GM12878 (cell line): ENCODE results near the gene SNX12. TPM values are rescaled to one million over a fixed set of nuclear protein-coding genes. Genes with fewer than 3 reads are reported as not detected.

Experiments used
- BACH1 ChIP-seq: fragments of 450-650 bp; IDR thresholded peaks from 2 replicates; pipeline ENCODE4 v1.6.1; 2017; ENCODE audit warnings: mild to moderate bottlenecking, borderline replicate concordance
- CBX5 ChIP-seq: sonication (generic); IDR thresholded peaks from 2 replicates; pipeline ENCODE4 v1.6.1; 2016; ENCODE audit warnings: low read depth, moderate library complexity, mild to moderate bottlenecking, inconsistent platforms
- CREB1 ChIP-seq: IDR thresholded peaks from 2 replicates; pipeline ENCODE4 v1.6.1; 2012; ENCODE audit warnings: low read depth, mild to moderate bottlenecking, inconsistent platforms
- EGR1 ChIP-seq, 2 experiments: IDR thresholded peaks; 1 replicate in 1 of 2; 2 replicates in 1 of 2; pipeline ENCODE4 v1.6.1; 2011 to 2012; ENCODE audit warnings: low read depth in 2 of 2, low read length in 2 of 2, borderline replicate concordance in 1 of 2, mild to moderate bottlenecking in 1 of 2, moderate library complexity in 1 of 2
- FOS ChIP-seq: IDR thresholded peaks from 3 replicates; pipeline ENCODE4 v1.6.1; 2011; ENCODE audit warnings: borderline replicate concordance; ENCODE audit not compliant: insufficient read length; ENCODE audit errors: extremely low read depth
- GATAD2B ChIP-seq: fragments of 450-650 bp; conservative IDR thresholded peaks from 2 replicates; pipeline ENCODE4 v1.6.1; 2017; ENCODE audit warnings: low read depth, mild to moderate bottlenecking, moderate library complexity
- KLF5 ChIP-seq: fragments of 450-650 bp; IDR thresholded peaks from 2 replicates; pipeline ENCODE4 v1.6.1; 2014; ENCODE audit warnings: mild to moderate bottlenecking; ENCODE audit not compliant: partially characterized antibody
- MTA2 ChIP-seq: fragments of 450-650 bp; IDR thresholded peaks from 2 replicates; pipeline ENCODE4 v1.6.1; 2016; ENCODE audit warnings: low read depth, mild to moderate bottlenecking, moderate library complexity
- MXI1 ChIP-seq: fragments of 150-350 bp; IDR thresholded peaks from 2 replicates; pipeline ENCODE4 v1.6.1; 2011; ENCODE audit warnings: low read depth, mild to moderate bottlenecking, inconsistent platforms, low read length, improper control_type of control experiment
- PML ChIP-seq: IDR thresholded peaks from 2 replicates; pipeline ENCODE4 v1.6.1; 2012; ENCODE audit warnings: low read length, inconsistent platforms
- RAD21 ChIP-seq: IDR thresholded peaks from 2 replicates; pipeline ENCODE4 v1.6.1; 2011; ENCODE audit warnings: mild to moderate bottlenecking, low read depth, low read length, moderate library complexity; ENCODE audit not compliant: insufficient read depth
- SIX5 ChIP-seq: IDR thresholded peaks from 2 replicates; pipeline ENCODE4 v1.6.1; 2011; ENCODE audit warnings: mild to moderate bottlenecking, low read depth, low read length, moderate library complexity; ENCODE audit not compliant: severe bottlenecking
- SMAD5 ChIP-seq: IDR thresholded peaks from 2 replicates; pipeline ENCODE4 v1.6.1; 2016; ENCODE audit warnings: antibody characterized with exemption, low read depth
- SMARCA5 ChIP-seq: fragments of 450-650 bp; IDR thresholded peaks from 2 replicates; pipeline ENCODE4 v1.6.1; 2017; ENCODE audit warnings: mild to moderate bottlenecking
- STAT1 ChIP-seq: fragments of 450-650 bp; conservative IDR thresholded peaks from 2 replicates; pipeline ENCODE4 v1.6.1; 2014; ENCODE audit warnings: antibody characterized with exemption, mild to moderate bottlenecking
- ZNF384 ChIP-seq: IDR thresholded peaks from 2 replicates; pipeline ENCODE4 v1.6.1; 2012; ENCODE audit warnings: low read depth, mild to moderate bottlenecking, low read length, improper control_type of control experiment, borderline replicate concordance
- polyA plus RNA-seq, 11 experiments: library from polyadenylated mRNA; depleted of rRNA in 4 of 11; unstranded in 6 of 11; stranded (reverse) in 5 of 11; fragments of >200 nt; fragmentation: Nextera tagmentation in 4 of 11; fragmentation: Illumina TruSeq in 1 of 11; extraction: Ambion mirVana in 4 of 11; extraction: Trizol in 1 of 11; gene quantifications; 1 replicate in 1 of 11; 2 replicates in 10 of 11; pipeline versions ENCODE4 v1.2.1 to v1.2.3, GENCODE V29; 2011 to 2016; ENCODE audit warnings: inconsistent platforms in 2 of 11, missing spikeins in 2 of 11, low read depth in 1 of 11
- total RNA-seq, 4 experiments: library from RNA; depleted of rRNA in 3 of 4; stranded (reverse); fragments of >200 nt in 3 of 4; fragmentation: Illumina TruSeq in 1 of 4; extraction: Trizol in 1 of 4; gene quantifications; 2 replicates each; pipeline versions ENCODE4 v1.2.1 to v1.2.3, GENCODE V29; 2013 to 2021
- TF ChIP-seq, protein P1 (sequence below): fragments of 450-650 bp; IDR thresholded peaks from 2 replicates; pipeline ENCODE4 v1.6.1; 2017; ENCODE audit warnings: mild to moderate bottlenecking, moderate library complexity
- TF ChIP-seq, protein P2 (sequence below): fragments of 450-650 bp; formaldehyde crosslinking; IDR thresholded peaks from 2 replicates; pipeline ENCODE4 v1.4.0; 2022; ENCODE audit warnings: mild to moderate bottlenecking, moderate library complexity
- TF ChIP-seq, protein P3 (sequence below): IDR thresholded peaks from 2 replicates; pipeline ENCODE4 v1.6.1; 2011; ENCODE audit warnings: low read depth, low read length, improper control_type of control experiment, borderline replicate concordance
- TF ChIP-seq, protein P4 (sequence below): IDR thresholded peaks from 2 replicates; pipeline ENCODE4 v1.6.1; 2011; ENCODE audit warnings: borderline replicate concordance, low read depth, mild to moderate bottlenecking, moderate library complexity, mixed read lengths, low read length; ENCODE audit not compliant: insufficient read depth; ENCODE audit errors: extremely low read length

The SNX12 gene
- total and polyA plus RNA-seq, 10 of the 15 experiments (the other 5 are each of a cell fraction or from before 2014, with no cell fraction given) = 4.4 to 50.4 (median 34.2) TPM

DNA sequence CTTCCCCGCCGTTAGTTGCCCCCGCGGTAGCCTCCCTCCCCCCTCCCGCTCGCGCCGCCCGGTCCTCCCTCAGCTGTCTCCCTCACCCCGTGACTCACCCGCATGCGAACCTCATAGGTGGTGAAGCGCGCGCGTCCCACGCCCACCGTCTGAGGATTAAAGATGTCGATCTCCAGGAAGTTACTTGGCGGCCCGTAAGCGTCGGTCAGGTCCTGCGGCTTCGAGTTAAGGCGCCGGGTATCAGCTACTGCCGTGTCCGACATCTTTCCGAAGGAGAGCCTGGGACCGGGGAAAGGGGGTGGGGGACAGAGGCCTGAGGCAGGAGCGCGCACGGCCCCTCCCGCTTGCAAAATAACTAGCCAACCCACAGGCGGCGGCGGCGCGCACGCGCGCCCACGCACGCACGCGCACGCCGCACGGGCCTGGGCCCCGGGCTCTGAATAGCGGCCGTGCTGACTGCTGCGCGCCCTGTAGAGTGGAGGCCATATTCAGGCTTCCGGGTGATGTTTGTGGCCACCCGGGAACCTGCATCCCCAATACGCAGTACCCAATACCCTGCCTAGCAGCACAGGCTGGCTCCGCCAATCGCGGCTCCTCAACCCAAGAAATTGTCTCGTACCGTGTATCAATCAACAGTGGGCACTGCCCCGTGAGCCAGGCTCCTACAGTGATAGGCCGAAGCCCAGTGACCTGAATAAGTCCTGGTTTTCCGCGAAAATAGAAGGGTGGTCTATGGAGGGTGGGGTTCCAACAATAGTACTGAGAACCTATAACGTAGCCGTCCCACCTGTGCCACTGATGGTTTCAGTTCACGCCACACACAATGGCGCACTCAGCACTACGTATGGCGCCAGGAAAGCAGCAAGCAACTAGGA is at the start of gene SNX12 (continued):
- TF ChIP-seq, protein P1, sequence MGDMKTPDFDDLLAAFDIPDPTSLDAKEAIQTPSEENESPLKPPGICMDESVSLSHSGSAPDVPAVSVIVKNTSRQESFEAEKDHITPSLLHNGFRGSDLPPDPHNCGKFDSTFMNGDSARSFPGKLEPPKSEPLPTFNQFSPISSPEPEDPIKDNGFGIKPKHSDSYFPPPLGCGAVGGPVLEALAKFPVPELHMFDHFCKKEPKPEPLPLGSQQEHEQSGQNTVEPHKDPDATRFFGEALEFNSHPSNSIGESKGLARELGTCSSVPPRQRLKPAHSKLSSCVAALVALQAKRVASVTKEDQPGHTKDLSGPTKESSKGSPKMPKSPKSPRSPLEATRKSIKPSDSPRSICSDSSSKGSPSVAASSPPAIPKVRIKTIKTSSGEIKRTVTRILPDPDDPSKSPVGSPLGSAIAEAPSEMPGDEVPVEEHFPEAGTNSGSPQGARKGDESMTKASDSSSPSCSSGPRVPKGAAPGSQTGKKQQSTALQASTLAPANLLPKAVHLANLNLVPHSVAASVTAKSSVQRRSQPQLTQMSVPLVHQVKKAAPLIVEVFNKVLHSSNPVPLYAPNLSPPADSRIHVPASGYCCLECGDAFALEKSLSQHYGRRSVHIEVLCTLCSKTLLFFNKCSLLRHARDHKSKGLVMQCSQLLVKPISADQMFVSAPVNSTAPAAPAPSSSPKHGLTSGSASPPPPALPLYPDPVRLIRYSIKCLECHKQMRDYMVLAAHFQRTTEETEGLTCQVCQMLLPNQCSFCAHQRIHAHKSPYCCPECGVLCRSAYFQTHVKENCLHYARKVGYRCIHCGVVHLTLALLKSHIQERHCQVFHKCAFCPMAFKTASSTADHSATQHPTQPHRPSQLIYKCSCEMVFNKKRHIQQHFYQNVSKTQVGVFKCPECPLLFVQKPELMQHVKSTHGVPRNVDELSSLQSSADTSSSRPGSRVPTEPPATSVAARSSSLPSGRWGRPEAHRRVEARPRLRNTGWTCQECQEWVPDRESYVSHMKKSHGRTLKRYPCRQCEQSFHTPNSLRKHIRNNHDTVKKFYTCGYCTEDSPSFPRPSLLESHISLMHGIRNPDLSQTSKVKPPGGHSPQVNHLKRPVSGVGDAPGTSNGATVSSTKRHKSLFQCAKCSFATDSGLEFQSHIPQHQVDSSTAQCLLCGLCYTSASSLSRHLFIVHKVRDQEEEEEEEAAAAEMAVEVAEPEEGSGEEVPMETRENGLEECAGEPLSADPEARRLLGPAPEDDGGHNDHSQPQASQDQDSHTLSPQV = peak; percentile 49; the same call in 1 of the 2 replicates
- TF ChIP-seq FOS = peak; percentile 87
- TF ChIP-seq SMAD5 = no peak
- TF ChIP-seq STAT1 = peak; percentile 67; the same call in 1 of the 2 replicates
- no peak for TF ChIP-seq RAD21
- TF ChIP-seq EGR1 (IDR thresholded peaks at IDR 0.05; ENCODE audit: borderline replicate concordance in 1 of 2, low read depth in 2 of 2, low read length in 2 of 2) = peak; percentile 95 to 96
- TF ChIP-seq PML = peak; percentile 59; the same call in 1 of the 2 replicates
- no peak for TF ChIP-seq ZNF384
- no peak for TF ChIP-seq MTA2
- TF ChIP-seq, protein P2, sequence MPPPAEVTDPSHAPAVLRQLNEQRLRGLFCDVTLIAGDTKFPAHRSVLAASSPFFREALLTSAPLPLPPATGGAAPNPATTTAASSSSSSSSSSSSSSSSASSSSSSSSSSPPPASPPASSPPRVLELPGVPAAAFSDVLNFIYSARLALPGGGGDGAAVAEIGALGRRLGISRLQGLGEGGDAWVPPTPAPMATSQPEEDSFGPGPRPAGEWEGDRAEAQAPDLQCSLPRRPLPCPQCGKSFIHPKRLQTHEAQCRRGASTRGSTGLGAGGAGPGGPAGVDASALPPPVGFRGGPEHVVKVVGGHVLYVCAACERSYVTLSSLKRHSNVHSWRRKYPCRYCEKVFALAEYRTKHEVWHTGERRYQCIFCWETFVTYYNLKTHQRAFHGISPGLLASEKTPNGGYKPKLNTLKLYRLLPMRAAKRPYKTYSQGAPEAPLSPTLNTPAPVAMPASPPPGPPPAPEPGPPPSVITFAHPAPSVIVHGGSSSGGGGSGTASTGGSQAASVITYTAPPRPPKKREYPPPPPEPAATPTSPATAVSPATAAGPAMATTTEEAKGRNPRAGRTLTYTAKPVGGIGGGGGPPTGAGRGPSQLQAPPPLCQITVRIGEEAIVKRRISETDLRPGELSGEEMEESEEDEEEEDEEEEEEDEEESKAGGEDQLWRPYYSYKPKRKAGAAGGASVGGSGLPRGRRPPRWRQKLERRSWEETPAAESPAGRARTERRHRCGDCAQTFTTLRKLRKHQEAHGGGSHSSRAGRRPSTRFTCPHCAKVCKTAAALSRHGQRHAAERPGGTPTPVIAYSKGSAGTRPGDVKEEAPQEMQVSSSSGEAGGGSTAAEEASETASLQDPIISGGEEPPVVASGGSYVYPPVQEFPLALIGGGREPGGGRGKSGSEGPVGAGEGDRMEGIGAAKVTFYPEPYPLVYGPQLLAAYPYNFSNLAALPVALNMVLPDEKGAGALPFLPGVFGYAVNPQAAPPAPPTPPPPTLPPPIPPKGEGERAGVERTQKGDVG (CRISPR knock-in tag) = no peak
- TF ChIP-seq, protein P3, sequence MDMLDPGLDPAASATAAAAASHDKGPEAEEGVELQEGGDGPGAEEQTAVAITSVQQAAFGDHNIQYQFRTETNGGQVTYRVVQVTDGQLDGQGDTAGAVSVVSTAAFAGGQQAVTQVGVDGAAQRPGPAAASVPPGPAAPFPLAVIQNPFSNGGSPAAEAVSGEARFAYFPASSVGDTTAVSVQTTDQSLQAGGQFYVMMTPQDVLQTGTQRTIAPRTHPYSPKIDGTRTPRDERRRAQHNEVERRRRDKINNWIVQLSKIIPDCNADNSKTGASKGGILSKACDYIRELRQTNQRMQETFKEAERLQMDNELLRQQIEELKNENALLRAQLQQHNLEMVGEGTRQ = no peak
- TF ChIP-seq, protein P4, sequence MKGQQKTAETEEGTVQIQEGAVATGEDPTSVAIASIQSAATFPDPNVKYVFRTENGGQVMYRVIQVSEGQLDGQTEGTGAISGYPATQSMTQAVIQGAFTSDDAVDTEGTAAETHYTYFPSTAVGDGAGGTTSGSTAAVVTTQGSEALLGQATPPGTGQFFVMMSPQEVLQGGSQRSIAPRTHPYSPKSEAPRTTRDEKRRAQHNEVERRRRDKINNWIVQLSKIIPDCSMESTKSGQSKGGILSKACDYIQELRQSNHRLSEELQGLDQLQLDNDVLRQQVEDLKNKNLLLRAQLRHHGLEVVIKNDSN = peak; percentile 42
- TF ChIP-seq CREB1 = peak; percentile 86
- peak; percentile 20 for TF ChIP-seq SIX5
- TF ChIP-seq KLF5 = peak; percentile 83
- 0 out of 2 replicates have a peak, but pooled peaks have one; percentile 50 for TF ChIP-seq SMARCA5
- TF ChIP-seq MXI1 = peak; percentile 34; the same call in 1 of the 2 replicates
- TF ChIP-seq BACH1 = peak; percentile 45; the same call in 1 of the 2 replicates
- TF ChIP-seq CBX5 = no peak
- TF ChIP-seq GATAD2B = no peak; the same call in 1 of the 2 replicates
